Measurements from ENCODE around the gene OSBPL5.
"Not testable (repeated sequence)": the region's sequence is repeated elsewhere in the genome, so short reads cannot be mapped to it uniquely, and the experiment has no call there.

OSBPL5 gene

DNA sequence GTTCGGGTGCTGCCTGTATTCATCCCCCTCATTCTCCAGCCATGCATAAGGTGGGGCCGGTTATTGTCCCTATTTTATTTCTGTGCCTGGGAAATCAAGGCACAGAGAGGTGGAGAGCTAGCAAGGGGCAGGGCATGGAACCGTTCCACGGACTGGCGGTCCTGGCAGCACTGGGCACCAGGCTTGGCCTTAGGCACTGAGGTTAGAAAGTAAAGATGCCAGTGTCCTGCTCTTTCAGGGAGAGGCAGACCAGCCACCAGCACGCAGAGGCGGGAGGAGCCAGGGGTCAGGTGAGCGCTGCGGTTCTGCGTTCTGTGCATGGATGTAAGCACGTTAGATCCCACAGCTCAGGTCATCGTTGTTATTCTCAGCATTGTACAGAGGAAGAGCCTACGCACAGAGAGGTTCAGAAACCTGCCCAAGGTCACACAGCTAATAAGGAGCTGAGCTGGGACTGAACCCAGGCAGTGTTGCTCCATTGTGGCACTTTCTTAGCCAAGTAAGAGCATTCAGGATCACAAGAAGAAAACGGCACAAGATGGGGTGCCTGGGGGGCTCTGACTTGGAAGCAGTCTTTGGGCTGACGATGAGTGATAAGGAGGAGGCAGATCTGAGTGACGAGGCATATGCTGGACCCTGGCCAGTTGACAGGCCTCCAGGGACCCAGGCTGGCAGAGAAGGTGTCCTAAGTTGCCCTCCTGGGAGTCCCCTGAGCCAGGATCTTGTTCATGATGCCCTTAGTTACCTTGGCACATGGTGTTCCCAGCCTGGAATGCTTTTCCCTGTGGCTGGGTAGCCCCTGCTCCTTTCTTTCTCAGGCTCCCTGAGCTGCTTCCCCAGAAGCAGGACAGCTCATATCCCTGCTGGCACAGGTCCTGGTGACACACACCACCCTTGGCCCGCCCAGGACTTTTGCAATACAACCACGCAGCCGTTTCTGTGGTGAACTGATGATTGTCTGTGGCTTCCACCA lies 41.1 kb downstream of the OSBPL5 start:
- DNase-seq (ENCODE audit: low read depth in 2 of 2, low spot score in 1 of 2) = no peak

DNA sequence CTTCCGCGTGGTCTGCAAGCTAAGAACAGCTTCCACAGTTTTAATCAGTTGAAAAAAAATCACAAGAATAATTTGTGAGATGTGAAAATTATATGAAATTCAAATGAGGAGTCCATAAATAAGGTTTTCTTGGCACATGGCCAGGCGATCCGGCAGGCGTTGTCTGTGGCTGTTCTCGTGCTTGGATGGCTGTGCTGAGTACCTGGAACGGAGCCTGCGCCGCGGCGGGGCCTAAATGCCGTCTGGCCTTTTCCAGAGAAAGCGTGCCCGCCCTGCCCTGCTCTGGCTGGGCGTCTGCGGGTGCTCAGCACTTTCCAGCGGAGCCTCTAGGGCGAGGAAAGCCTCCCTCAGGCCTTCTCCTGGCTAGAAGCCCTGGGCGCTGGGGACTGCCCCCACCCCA lies 41.8 kb downstream of the OSBPL5 start:
- no peak for DNase-seq (ENCODE audit: low read depth in 2 of 2, low spot score in 1 of 2)

DNA sequence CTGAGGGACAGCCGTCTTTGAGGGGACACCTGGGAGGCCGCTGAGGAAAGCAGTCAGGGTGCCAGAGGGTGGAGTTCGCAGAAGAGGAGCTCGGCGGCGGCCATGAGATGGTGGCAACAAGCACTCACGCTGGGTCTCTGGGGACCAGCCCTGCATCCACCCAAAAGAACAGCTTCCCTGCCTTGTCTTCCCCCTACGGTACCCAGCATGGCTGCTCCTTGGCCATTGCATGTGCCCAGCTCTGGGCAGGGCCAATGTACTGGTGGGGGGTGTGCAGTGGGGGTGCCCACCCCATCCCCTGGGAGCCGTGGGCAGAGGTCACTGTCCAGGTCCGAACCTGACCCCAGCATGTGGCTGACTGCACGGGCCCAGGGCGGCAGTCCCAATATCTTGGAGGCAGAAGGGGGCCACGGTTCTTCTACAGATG lies 42.3 kb downstream of the OSBPL5 start:
- no peak for DNase-seq (ENCODE audit: low read depth in 2 of 2, low spot score in 1 of 2)

DNA sequence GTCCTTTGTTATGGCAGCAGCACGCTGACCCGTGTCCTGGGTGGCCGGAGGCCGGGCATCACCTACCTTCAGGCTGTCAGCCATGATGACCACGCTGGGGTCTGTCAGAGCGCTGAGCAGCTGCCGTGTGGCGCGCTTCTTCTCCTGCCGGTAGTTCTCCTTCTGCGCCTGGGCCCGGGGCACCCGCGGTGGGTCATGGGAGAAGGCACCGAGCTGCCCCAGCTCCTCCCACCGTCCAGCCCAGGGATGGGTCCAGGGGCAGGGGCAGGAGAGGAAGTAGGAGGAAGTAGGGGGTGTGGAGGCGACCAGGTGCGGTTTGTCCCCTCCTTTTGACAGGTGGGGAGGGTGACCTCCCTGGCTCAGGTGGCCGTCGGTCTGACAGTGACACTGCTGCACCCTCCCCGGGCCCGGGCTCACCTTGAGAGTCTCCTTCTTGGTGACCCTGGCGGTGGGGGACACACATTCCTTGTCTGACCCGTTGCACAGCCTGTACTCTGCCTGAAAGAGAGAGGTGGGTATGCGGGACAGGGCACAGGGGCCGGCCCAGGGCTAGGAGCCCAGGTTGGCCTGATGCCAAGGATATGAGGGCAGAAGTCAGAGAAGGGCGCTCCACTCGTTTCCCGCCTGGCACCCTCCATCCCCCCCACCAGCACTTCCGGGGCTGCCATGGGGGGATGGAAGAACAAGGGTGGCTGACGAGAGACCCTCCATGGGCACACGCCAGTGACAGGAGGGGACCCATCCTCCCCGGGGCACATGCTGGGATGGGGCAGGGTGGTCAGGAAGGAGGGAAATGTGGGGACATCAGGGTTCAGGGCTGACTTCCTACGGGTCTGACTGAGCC lies 43.0 kb downstream of the OSBPL5 start:
- no peak for DNase-seq (ENCODE audit: low read depth in 2 of 2, low spot score in 1 of 2)

DNA sequence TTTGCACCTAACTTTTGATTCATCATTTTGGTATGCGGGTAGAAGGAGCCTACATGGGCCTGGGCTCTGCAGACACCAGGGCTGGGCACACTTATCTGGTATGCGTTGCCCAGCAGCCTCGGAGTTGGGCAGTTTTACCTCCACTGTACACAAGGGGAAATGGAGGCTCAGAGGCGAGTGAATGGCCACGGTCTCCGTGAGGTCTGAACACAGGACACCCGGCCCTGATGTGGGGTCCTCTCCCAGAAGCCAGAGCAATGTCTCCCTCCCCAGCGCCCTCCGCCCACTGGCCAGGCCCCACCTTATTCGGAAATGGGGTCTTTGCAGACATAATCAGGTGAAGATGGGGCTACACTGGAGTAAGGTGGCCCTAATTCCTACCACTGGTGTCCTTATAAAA lies 43.7 kb downstream of the OSBPL5 start:
- DNase-seq (ENCODE audit: low read depth in 2 of 2, low spot score in 1 of 2) = no peak

DNA sequence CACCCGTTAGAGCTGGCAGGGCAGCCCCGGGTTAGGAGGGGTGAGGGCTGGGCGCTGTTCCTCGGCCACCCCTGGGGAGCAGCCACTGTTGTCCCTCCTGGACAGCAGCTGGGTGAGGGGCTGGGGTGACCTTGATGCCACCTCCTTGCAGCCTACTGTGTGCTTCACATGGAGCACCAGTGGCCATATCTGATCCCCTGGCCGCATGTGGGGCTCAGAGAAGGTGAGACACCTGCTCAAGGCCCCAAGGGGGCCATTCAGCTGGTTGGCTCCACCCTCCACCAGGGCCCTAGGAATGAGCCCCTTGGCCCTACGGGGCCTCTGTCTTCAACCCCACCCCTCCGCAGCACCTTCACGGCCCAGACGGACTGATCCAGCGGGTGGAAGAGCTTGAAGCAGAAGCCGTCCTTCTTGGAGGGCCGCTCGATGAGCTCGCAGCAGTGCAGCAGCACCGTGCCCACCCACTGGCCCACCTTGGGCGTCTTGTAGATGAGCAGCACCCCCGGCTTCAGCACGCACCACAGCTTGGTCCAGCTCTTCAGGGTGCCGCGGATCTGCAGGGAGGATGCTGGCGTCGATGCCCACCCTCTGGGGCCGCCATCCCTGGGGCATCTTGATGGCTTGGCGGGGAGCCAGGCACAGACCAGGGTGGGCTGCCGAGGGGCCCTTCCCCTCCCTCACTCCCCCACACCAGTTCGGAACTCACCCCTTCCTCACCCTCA lies 44.9 kb downstream of the OSBPL5 start:
- no peak for DNase-seq (ENCODE audit: low read depth in 2 of 2, low spot score in 1 of 2)

DNA sequence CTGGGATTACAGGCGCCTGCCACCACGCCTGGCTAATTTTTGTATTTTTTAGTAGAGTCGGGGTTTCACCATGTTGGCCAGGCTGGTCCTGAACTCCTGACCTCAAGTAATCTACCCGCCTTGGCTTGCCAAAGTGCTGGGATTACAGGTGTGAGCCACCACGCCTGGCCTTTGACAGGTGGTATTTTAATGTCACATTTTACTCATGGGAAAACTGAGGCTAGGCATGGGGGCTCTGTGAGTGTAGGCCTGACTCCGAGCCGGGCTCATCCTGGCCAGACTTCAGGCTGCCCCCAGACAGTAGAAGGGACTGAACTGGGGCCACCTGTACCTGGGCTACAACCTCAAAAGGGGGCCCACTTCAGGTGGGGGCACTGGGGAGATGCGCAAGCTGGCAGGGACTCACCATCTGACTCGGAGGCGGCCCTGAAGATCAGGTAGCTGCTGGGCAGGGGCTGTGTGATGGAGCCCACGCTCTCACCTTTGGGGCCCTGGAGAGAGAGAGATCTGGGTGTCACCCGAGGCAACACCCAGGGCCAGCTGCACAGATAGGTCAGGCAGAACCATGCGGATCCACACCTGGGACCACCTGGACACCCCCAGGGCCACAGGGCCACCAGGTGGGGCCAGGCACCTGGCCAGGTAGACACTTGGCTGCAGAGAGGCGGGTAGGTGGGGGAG lies 45.8 kb downstream of the OSBPL5 start:
- no peak for DNase-seq (ENCODE audit: low read depth in 2 of 2, low spot score in 1 of 2)

DNA sequence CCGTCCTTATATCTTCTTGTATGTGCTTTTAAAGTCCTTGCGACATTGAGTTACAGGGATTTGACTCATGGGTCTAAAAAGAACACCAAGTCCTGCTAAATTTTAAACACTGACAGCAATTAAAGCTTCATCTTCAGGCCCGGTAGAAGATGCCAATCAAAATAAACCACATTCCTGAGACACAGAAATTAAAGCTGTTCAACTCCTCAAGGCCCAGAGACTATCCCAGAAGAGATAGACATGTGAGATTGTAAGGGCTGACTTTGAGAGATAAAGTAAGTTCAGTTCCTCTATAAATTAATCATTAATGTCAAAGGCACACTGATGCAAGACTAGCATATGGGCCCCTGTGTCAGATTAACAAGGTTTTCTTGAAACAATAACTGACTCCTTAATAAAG lies 49.8 kb downstream of the OSBPL5 start:
- no peak for DNase-seq (ENCODE audit: low read depth in 2 of 2, low spot score in 1 of 2)

DNA sequence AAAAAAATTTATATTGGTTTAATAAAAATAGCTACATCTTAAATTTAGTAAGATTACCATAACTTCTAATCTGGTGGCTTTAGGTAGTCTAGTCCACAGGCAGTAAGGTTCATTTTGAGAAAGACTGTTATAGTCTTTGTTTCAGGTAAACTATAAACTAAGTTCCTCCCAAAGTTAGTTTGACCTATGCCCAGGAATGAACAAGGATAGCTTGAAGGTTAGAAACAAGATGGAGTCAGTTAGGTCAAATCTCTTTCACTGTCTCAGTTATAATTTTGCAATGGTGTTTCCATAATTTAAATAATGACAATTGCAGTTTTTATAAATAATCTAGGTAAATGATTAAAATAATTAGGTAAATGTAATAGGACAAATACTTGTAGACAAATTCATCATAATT lies 51.4 kb downstream of the OSBPL5 start:
- DNase-seq (ENCODE audit: low read depth in 2 of 2, low spot score in 1 of 2) = not testable (repeated sequence)

DNA sequence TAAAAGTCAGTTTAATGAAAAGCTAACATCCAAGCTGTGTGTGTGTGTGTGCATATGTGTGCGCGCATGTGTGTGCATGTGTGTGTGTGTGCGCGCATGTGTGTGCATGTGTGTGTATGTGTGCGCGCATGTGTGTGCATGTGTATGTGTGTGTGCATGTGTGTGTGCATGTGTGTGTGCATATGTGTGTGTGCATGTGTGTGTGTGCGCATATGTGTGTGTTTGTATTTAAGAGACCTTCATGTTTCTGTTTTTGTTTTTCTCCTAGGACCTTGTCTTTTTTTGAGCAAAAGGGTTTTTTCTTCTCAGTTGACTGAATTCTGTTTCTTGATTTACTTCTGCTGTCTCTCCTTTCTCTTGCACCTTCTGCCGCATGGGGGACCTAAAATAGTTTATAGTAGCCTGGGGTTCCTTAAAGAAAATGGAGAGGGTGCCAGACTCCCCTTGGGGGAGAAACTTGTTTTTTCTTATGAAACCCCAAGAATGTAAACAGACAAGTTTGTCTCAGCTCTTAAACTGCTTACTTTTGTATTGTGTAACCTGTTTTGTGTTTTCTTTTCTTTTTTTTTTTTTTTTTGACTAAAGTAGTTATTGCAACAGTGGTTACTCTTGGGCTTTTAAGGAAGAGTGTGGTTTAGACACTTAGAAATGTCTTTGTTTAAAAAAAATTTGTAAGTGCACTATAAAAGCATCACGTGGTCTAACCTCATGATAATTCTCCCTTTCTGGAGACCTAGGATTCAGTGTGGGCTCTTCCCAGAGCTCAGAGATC lies 53.0 kb downstream of the OSBPL5 start:
- no peak for DNase-seq (ENCODE audit: low read depth in 2 of 2, low spot score in 1 of 2)

DNA sequence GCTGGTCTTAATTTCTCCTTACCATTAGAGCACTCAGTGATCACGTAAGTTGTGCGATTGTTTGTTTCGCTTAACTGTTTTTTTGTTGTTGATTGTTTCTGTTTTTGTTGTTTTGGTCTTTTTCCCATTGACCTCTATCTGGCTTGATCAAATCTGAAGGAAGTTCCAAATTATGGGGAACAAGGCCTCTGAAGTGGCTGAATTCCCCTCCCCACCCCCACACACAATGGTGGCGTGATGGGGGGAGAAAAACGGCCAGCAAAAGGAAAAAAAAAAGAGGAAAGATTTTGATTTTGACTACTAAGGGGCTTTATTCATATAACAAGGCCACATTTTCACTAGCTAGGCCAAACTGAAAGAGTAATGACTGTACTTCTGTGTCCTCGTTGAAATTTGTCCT lies 53.6 kb downstream of the OSBPL5 start:
- DNase-seq (ENCODE audit: low read depth in 2 of 2, low spot score in 1 of 2) = no peak

DNA sequence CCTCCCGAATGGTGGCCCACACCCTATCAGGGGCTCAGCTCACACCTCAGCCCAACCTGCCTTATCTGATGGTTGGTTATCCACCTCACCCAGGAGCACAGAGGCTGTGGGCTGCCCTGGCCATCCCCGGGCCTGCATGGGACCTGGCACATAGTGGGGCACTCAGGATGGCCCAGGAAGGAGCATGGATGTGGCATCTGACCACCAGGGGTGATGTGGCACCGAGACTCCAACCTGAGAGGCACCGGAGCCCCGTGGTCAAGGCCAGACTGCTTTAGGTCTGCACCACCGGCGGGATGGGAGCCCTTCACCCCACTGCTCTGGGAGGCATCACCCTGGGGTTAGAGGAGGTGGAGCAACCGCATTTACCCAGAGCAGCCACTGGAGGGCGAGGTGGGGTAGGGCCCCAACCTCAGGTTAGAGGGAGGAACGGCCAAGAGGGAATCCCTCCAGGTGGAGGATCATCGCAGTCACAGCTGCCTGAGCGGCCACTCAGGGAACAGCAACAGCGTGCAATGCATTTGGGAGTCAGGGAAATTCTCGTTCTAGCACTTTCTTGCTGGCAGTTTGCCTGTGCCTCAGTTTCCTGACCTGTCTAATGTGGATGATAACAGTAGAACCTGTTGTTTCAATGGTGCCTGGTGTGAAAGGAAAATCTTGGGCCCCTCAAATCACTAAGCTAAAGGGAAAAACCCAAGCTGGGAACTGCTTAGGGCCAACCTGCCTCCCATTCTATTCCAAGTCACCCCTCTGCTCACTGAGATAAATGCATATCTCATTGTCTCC lies 55.0 kb downstream of the OSBPL5 start:
- DNase-seq (ENCODE audit: low read depth in 2 of 2, low spot score in 1 of 2) = no peak

DNA sequence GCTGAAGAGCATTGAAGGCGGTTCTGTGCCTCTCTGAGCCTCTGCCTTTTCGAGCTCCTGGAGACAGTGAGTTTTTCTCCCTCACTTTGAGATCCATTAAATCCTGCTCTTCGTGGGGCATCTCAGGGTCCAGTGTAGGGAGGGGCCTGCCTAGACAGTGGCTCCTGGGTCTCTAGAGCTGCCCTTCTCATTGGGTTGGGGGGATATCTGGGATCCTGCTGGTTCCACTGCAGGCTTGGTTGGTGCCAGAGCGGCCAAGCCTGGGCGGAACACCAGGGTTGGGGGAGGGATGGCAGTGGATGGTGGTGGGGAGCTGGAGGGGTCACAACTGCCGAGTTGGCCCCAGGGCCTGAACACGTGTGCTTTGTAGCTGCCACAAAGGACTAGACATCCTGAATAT lies 55.7 kb downstream of the OSBPL5 start:
- no peak for DNase-seq (ENCODE audit: low read depth in 2 of 2, low spot score in 1 of 2)

DNA sequence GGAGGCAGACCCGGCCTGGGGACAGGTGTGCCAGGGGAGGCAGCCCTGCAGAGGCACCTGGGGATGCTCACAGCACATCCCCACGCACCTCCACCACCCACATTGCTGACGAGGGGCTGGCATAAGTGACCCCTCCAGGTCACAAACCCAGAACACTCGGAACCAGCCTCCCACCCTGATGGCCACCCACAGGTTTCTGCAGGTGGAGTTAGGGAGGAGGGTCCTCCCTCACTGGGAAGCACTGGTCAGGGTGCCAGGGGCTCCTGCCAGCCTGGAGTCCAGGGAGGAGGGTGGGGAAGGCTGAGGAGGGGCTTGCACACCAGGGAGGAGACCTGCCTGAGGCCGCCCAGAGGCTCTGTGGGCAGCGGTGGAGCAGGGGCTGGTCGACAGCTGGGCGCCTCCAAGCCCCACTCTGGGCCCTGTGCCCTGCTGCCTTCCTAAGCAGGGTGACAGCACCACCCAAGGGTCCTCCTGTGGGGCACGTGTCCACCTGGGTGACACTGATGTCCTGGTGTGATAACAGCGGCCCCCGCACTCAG lies 56.9 kb downstream of the OSBPL5 start:
- no peak for DNase-seq (ENCODE audit: low read depth in 2 of 2, low spot score in 1 of 2)

DNA sequence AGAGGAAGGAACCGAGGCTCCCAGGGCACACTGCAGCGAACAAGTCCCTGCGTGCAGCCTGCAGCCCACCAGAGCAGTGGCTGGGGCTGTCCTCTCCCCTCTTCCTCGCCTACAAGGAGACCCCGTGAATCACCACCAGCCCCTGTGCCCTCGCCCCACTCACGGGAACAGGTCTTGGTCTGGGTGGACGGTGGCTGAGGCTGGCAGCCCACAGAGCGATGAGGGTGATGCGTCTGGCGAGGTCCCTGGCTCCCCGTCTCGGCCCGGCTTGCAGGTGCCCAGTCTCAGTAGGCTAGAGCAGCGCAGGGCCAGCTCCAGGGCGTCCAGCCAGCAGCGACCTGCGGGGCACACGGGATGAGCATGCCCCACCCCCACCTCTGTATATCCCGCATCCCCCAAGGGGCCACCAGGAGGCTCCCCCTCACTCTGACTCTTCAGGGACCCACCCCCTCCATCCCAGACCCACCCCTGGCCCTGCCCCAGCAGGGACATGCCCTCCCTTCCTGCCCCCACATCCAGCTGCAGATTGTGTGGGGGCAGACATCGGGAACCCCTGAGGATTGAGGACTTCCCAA lies 57.4 kb downstream of the OSBPL5 start:
- DNase-seq (ENCODE audit: low read depth in 2 of 2, low spot score in 1 of 2) = no peak

DNA sequence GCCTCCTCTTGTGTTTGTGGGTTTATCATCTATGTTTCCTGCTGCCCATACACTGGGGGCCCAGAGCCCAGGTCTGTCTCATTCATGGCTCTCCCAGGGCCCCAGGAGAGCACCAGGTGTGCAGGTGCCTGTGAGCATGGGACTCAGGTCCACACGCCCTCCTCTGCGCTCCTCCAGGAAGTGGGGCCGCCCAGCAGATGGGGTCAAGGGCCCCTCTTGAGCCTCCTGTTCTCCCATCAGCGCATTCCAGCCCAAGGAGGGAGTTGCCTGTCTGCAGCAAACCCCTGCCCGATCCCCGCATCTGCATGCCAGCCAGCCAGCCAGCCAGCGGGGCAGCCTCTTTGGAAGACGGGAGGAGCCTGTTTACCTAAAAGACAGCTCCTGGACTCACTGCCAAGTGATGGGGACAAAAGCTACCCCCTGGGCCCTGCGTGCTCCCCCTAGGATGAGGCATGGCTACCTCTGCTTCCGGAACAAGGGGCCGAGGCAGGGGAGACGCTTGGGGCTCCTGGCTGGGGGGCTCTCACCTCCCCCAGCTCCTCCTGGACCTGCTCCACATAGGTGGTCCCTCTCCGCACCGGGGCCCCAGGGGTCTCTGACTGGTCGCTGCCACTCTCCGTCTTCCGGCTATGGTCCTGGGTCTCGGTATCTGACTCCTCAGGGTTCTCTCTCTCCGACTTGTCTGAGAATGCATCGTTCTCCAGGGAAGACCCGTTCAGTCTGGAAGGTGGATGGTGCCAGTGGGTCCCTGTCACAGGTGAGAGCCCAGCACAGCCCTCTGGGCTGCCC lies 58.2 kb downstream of the OSBPL5 start:
- no peak for DNase-seq (ENCODE audit: low read depth in 2 of 2, low spot score in 1 of 2)

DNA sequence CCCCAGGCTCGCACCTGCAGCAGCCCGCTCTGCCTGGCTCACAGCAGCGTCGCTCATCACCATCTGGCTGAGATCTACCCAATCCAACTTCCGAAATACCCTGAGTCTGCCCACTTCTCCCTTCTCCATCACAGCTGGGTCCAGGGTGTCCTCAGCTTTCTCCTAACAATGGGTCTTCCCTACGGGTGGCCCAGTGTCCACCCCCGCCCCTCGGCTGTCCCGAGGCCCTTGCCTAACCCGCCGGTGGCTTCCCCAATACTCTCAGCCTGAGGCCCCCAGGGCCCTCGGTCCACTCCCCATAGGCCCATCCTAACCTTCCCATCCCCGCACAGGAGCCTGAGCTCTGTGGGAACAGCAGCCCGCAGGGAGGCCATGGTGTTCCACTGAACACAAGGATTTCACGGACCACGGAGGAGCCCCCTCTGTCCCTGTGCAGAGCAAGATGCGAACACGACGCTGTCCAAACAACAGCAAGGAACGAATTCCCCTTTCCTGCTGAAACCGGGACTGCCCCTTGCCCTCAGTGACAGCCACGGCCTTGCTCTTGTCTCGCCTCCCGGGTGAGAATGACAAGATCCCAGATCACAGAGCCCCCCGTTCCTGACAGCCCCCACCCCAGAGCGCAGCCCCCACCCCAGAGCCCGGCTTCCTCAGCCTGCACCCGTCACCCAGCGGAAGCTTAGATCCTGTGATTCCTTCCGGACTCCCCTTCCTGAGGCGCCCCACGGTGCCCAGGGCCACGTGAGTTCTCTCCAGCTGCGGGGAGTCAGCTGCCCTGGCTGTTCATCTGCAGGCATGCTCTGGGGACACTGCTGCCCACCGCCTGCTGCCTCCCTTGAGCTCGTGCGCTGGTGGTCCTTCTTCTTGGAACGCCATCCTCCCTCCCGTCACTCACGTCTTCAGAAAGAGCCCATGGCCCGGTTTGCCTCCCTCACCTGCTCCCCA lies 59.0 kb downstream of the OSBPL5 start:
- DNase-seq (ENCODE audit: low read depth in 2 of 2, low spot score in 1 of 2) = no peak

Measured in stimulated activated CD8-positive, alpha-beta memory T cell treated with anti-CD3 and anti-CD28 coated beads, Interleukin-4, amount 100 ng/mL, for 1 hour (primary cell).